RPMI7951 (cell line): Measurements from ENCODE around the gene ZCWPW1. TPM values are rescaled to one million over a fixed set of nuclear protein-coding genes. Genes with fewer than 3 reads are reported as not detected.
"Not testable (repeated sequence)": the region's sequence is repeated elsewhere in the genome, so short reads cannot be mapped to it uniquely, and the experiment has no call there.

Experiments
- DNase-seq: peaks from one replicate; pipeline ENCODE4 v3.0.0-alpha.2; 2012; ENCODE audit warnings: low read depth
- total RNA-seq: library from RNA; depleted of rRNA; stranded (reverse); fragments of >200 nt; shearing (Covaris generic); gene quantifications from 2 replicates; pipeline ENCODE4 v1.2.3, GENCODE V29; 2014; rRNA removed

The ZCWPW1 gene
- total RNA-seq, 1 experiment from 2014 or later, result 3.7 TPM

GRCh38 chr7:100356416-100357068 lies 72.0 kb downstream of the ZCWPW1 start:
- no peak for DNase-seq

- DNase-seq, result no peak
Measured at GRCh38 chr7:100353685-100354330, 74.7 kb downstream of the ZCWPW1 start.

GRCh38 chr7:100352984-100353684 lies 75.4 kb downstream of the ZCWPW1 start:
- DNase-seq, result no peak

DNA sequence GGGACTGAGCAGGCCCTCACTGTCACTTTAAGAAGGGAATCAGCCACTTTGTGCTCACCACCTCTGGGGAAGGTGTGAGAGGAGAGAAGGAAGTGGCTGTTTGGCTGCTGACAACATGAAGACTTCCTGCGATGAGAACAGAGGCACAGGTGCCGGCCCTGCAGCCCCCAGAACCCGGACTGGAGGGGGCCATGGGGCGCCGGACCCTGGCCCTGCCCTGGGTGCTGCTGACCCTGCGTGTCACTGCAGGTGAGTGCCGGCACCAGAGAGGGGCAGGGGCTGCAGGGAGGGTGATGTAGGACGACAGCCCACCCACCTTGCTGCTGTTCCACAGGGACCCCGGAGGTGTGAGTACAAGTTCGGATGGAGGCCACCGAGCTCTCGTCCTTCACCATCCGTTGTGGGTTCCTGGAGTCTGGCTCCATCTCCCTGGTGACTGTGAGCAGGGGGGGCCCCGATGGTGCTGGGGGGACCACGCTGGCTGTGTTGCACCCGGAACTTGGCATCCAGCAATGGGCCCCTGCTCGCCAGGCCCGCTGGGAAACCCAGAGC lies 76.2 kb downstream of the ZCWPW1 start:
- DNase-seq, result not testable (repeated sequence)

GRCh38 chr7:100351657-100352058 lies 76.8 kb downstream of the ZCWPW1 start:
- DNase-seq, result no peak

Other genes with a start within 250 kb of the ZCWPW1 start
- not detected in 2 replicates for gene PVRIG, start 208.8 kb downstream of the ZCWPW1 start, total RNA-seq
- gene SPDYE3, start 121.0 kb downstream of the ZCWPW1 start, total RNA-seq, result not detected in 2 replicates
- 7.7 and 10.1 TPM in 2 replicates for gene PILRB, start 70.6 kb downstream of the ZCWPW1 start, total RNA-seq
- not detected in 2 replicates for gene PILRA, start 55.2 kb downstream of the ZCWPW1 start, total RNA-seq
- 22.2 and 22.5 TPM in 2 replicates for gene MEPCE, start 1.1 kb upstream of the ZCWPW1 start, total RNA-seq
- gene PPP1R35, start 7.8 kb upstream of the ZCWPW1 start, total RNA-seq, result 30.5 and 40.4 TPM in 2 replicates
- gene SPACDR, start 35.6 kb upstream of the ZCWPW1 start, total RNA-seq, result 0.39 TPM in 1 of 2 replicates, not detected in the other
- gene TSC22D4, start 50.5 kb upstream of the ZCWPW1 start, total RNA-seq, result 12.5 and 23.6 TPM in 2 replicates
- gene NYAP1, start 55.2 kb upstream of the ZCWPW1 start, total RNA-seq, result not detected in 2 replicates
- 6.5 and 7.2 TPM in 2 replicates for gene AGFG2, start 110.5 kb upstream of the ZCWPW1 start, total RNA-seq
- gene SAP25, start 145.2 kb upstream of the ZCWPW1 start, total RNA-seq, result 2.1 TPM in 1 of 2 replicates, not detected in the other
- 8.3 and 10.8 TPM in 2 replicates for gene LRCH4, start 157.4 kb upstream of the ZCWPW1 start, total RNA-seq
- 0.49 and 0.72 TPM in 2 replicates for gene FBXO24, start 157.6 kb upstream of the ZCWPW1 start, total RNA-seq
- 175 and 237 TPM in 2 replicates for gene PCOLCE, start 173.7 kb upstream of the ZCWPW1 start, total RNA-seq
- gene MOSPD3, start 183.8 kb upstream of the ZCWPW1 start, total RNA-seq, result 19.7 and 28.7 TPM in 2 replicates
- gene TFR2, start 212.8 kb upstream of the ZCWPW1 start, total RNA-seq, result 0.12 and 0.98 TPM in 2 replicates
- gene ACTL6B, start 227.7 kb upstream of the ZCWPW1 start, total RNA-seq, result not detected in 2 replicates
- gene GNB2, start 245.0 kb upstream of the ZCWPW1 start, total RNA-seq, result 89.4 and 125 TPM in 2 replicates